Measurements from ENCODE around the gene SLC7A7. TPM values are rescaled to one million over a fixed set of nuclear protein-coding genes. Genes with fewer than 3 reads are reported as not detected.

The SLC7A7 gene
- total and polyA plus RNA-seq, 2 of the 13 experiments (the other 11 are each of a cell fraction or from before 2014, with no cell fraction given): 0.13 to 0.63 TPM

- TF ChIP-seq ARID4A (CRISPR knock-in tag; IDR thresholded peaks at IDR 0.05; ENCODE audit: borderline replicate concordance): peak; percentile 78
- no peak for TF ChIP-seq DBP (CRISPR knock-in tag; IDR thresholded peaks at IDR 0.05; ENCODE audit: not compliant biosample characterization)
- no peak for TF ChIP-seq ATF1 (CRISPR knock-in tag; IDR thresholded peaks at IDR 0.05)
- peak; percentile 44 for TF ChIP-seq CCAR2 (optimal IDR thresholded peaks at IDR 0.05; ENCODE audit: low read depth, low read length)
- no peak for TF ChIP-seq ARID3A (IDR thresholded peaks at IDR 0.05; ENCODE audit: low read depth, low read length)
- no peak for TF ChIP-seq GZF1 (CRISPR knock-in tag; IDR thresholded peaks at IDR 0.05)
- TF ChIP-seq ZBTB44 (CRISPR knock-in tag; IDR thresholded peaks at IDR 0.05): no peak
- TF ChIP-seq TSC22D2 (CRISPR knock-in tag; IDR thresholded peaks at IDR 0.05; ENCODE audit: borderline replicate concordance): no peak
- no peak for TF ChIP-seq SYNCRIP (IDR thresholded peaks at IDR 0.05; ENCODE audit: insufficient read depth, low read depth, low read length)
- TF ChIP-seq FOXC1 (CRISPR knock-in tag; IDR thresholded peaks at IDR 0.05; ENCODE audit: borderline replicate concordance): peak; percentile 87; the same call in 1 of the 2 replicates
- peak; percentile 68; the same call in 1 of the 2 replicates for TF ChIP-seq ZNF414 (CRISPR knock-in tag; IDR thresholded peaks at IDR 0.05)
- TF ChIP-seq IKZF4 (CRISPR knock-in tag; IDR thresholded peaks at IDR 0.05; ENCODE audit: borderline replicate concordance, low read depth, not compliant biosample characterization): no peak
- no peak for TF ChIP-seq PHF5A (CRISPR knock-in tag; IDR thresholded peaks at IDR 0.05; ENCODE audit: low read depth, unreplicated experiment)
- TF ChIP-seq FOXA3 (CRISPR knock-in tag; IDR thresholded peaks at IDR 0.05): peak; percentile 53
- peak; percentile 43; the same call in 1 of the 2 replicates for TF ChIP-seq ZFX (CRISPR knock-in tag; IDR thresholded peaks at IDR 0.05; ENCODE audit: low read depth)
- TF ChIP-seq IRF2 (CRISPR knock-in tag; IDR thresholded peaks at IDR 0.05): peak; percentile 22; the same call in 1 of the 2 replicates
- TF ChIP-seq BORCS8-MEF2B (CRISPR knock-in tag; IDR thresholded peaks at IDR 0.05): peak; percentile 67; the same call in 1 of the 2 replicates
- no peak for TF ChIP-seq ATRX (CRISPR knock-in tag; IDR thresholded peaks at IDR 0.05; ENCODE audit: borderline replicate concordance)
- TF ChIP-seq ZNF33A (CRISPR knock-in tag; IDR thresholded peaks at IDR 0.05; ENCODE audit: borderline replicate concordance): no peak
Measured at GRCh38 chr14:22819151-22819988, 4.1 kb upstream of the SLC7A7 start (continued).

All from HepG2 (cell line).